ENCODE results near the gene SOX6.

Gene SOX6

DNA sequence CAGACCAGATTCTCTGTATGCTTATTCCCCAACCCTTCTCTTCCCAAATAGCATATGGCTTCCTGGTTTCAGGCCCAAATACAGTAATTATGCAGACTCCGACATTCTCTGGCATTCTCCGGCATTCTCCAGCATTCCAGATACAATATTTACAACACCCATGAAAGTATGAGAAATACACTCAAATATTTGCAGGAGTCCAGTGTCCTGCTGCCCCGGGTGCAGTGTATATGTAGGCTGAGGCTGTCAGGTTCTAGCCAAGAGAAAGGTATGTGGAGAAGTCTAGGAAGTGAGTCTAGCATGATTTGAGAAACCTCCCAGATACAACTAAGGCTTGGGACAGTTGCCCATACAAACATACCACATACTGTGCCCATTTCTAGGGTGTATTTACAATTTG, 160.7 kb downstream of the SOX6 start:
- no peak for FAIRE-seq
- DNase-seq (ENCODE audit: insufficient read length, low spot score), result no peak
- TF ChIP-seq PAX5 (IDR thresholded peaks at IDR 0.05; ENCODE audit: insufficient read depth, low read length, severe bottlenecking), result no peak
- no peak for TF ChIP-seq SPI1 (IDR thresholded peaks at IDR 0.05; ENCODE audit: low read depth, low read length)
- TF ChIP-seq POLR2A (IDR thresholded peaks at IDR 0.05; ENCODE audit: low read depth, low read length), result no peak
- TF ChIP-seq TAF1 (IDR thresholded peaks at IDR 0.05; ENCODE audit: low read depth, low read length), result no peak
- no peak for TF ChIP-seq POU2F2 (IDR thresholded peaks at IDR 0.05; ENCODE audit: low read depth, low read length)
- no peak for TF ChIP-seq POLR2AphosphoS5 (IDR thresholded peaks at IDR 0.05; ENCODE audit: low read depth, low read length)

DNA sequence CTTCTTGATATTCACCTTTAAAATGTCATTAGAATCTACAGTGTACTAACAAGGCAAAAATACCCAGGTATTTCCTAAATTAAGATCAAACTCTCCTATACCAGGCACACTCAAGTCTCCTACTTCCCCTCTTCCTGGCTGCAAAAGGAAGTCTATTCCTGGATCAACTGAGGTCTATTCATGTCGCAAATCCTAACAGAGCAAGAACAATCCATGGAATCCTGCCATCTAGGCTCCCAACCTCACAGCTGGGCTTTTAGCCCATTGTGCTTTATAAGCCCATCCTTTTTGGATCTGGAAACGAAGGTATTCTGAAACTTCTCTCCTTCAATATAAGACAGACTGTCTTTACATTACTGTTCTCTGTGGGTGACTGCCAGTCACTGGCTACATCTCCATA, 161.8 kb downstream of the SOX6 start:
- DNase-seq (ENCODE audit: insufficient read length, low spot score), result no peak
- no peak for FAIRE-seq
- TF ChIP-seq TAF1 (IDR thresholded peaks at IDR 0.05; ENCODE audit: low read depth, low read length), result no peak
- no peak for TF ChIP-seq SPI1 (IDR thresholded peaks at IDR 0.05; ENCODE audit: low read depth, low read length)
- TF ChIP-seq POLR2A (IDR thresholded peaks at IDR 0.05; ENCODE audit: low read depth, low read length), result no peak
- TF ChIP-seq PAX5 (IDR thresholded peaks at IDR 0.05; ENCODE audit: insufficient read depth, low read length, severe bottlenecking), result no peak
- TF ChIP-seq POU2F2 (IDR thresholded peaks at IDR 0.05; ENCODE audit: low read depth, low read length), result no peak
- no peak for TF ChIP-seq POLR2AphosphoS5 (IDR thresholded peaks at IDR 0.05; ENCODE audit: low read depth, low read length)

- TF ChIP-seq SPI1 (IDR thresholded peaks at IDR 0.05; ENCODE audit: low read depth, low read length), result no peak
- TF ChIP-seq POU2F2 (IDR thresholded peaks at IDR 0.05; ENCODE audit: low read depth, low read length), result no peak
- TF ChIP-seq POLR2A (IDR thresholded peaks at IDR 0.05; ENCODE audit: low read depth, low read length), result no peak
- TF ChIP-seq PAX5 (IDR thresholded peaks at IDR 0.05; ENCODE audit: insufficient read depth, low read length, severe bottlenecking), result no peak
- TF ChIP-seq POLR2AphosphoS5 (IDR thresholded peaks at IDR 0.05; ENCODE audit: low read depth, low read length), result no peak
- TF ChIP-seq TAF1 (IDR thresholded peaks at IDR 0.05; ENCODE audit: low read depth, low read length), result no peak
- FAIRE-seq (no peak), DNase-seq (ENCODE audit: insufficient read length, low spot score) (no peak)
These were observed 162.4 kb downstream of the SOX6 start for GRCh38 chr11:16193897-16194381.

- DNase-seq (ENCODE audit: insufficient read length, low spot score) (no peak), FAIRE-seq (no peak)
- TF ChIP-seq PAX5 (IDR thresholded peaks at IDR 0.05; ENCODE audit: insufficient read depth, low read length, severe bottlenecking) (no peak), POU2F2 (IDR thresholded peaks at IDR 0.05; ENCODE audit: low read depth, low read length) (no peak), TAF1 (IDR thresholded peaks at IDR 0.05; ENCODE audit: low read depth, low read length) (no peak), SPI1 (IDR thresholded peaks at IDR 0.05; ENCODE audit: low read depth, low read length) (no peak), POLR2AphosphoS5 (IDR thresholded peaks at IDR 0.05; ENCODE audit: low read depth, low read length) (no peak), POLR2A (IDR thresholded peaks at IDR 0.05; ENCODE audit: low read depth, low read length) (no peak)
These were observed 164.5 kb downstream of the SOX6 start for GRCh38 chr11:16191868-16192240.

- TF ChIP-seq PAX5 (IDR thresholded peaks at IDR 0.05; ENCODE audit: insufficient read depth, low read length, severe bottlenecking) (no peak), POU2F2 (IDR thresholded peaks at IDR 0.05; ENCODE audit: low read depth, low read length) (no peak), SPI1 (IDR thresholded peaks at IDR 0.05; ENCODE audit: low read depth, low read length) (peak; percentile 41; the same call in 1 of the 2 replicates), POLR2A (IDR thresholded peaks at IDR 0.05; ENCODE audit: low read depth, low read length) (no peak), POLR2AphosphoS5 (IDR thresholded peaks at IDR 0.05; ENCODE audit: low read depth, low read length) (no peak)
- FAIRE-seq, result no peak
These were observed 165.0 kb downstream of the SOX6 start for GRCh38 chr11:16191212-16191867.

DNA sequence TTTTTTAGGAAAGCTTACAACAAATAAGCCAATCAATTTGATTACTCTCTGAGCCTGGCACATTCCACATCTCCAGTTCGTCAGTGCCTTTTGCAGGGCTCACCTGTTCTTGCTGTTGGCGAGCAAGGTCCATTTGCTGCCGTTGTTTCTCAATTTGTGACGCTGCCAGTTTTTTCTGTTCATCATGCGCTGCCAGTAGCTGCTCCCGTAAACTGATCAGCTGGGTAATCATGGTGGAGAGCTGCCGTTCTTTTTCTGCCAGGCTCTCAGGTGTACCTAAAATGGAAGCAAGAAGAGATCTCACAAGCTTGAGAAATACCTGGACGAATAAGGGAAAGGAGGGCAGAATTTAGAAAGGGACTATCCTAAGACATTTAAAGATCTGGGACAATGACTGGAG, 169.7 kb downstream of the SOX6 start:
- TF ChIP-seq SPI1 (IDR thresholded peaks at IDR 0.05; ENCODE audit: low read depth, low read length) (no peak), POLR2A (IDR thresholded peaks at IDR 0.05; ENCODE audit: low read depth, low read length) (no peak), POU2F2 (IDR thresholded peaks at IDR 0.05; ENCODE audit: low read depth, low read length) (no peak), TAF1 (IDR thresholded peaks at IDR 0.05; ENCODE audit: low read depth, low read length) (no peak), POLR2AphosphoS5 (IDR thresholded peaks at IDR 0.05; ENCODE audit: low read depth, low read length) (no peak), PAX5 (IDR thresholded peaks at IDR 0.05; ENCODE audit: insufficient read depth, low read length, severe bottlenecking) (no peak)
- DNase-seq (ENCODE audit: insufficient read length, low spot score), result no peak
- FAIRE-seq, result no peak

More at GRCh38 chr11:16191212-16191867, 165.0 kb downstream of the SOX6 start:
- DNase-seq (ENCODE audit: insufficient read length, low spot score), result no peak

DNA sequence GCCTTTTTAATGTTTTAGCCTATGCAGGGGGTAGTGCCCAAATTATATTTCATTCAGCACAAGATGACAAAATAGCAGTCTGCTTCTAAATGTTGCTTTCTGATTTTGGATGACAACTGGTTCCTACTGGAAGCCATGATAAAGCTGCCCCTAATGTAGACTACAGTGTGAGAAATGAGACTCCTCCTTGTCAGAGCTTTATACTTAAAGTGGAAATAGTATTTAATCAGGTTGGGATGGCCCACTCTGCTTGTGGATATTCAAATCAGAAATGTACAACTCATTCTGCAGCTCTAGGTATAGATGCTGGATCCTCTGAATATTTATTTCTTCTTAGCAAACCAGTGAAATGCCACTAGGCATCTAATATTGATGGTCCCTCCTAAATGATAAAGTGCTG, 171.3 kb downstream of the SOX6 start:
- TF ChIP-seq PAX5 (IDR thresholded peaks at IDR 0.05; ENCODE audit: insufficient read depth, low read length, severe bottlenecking) (no peak), POLR2A (IDR thresholded peaks at IDR 0.05; ENCODE audit: low read depth, low read length) (no peak), SPI1 (IDR thresholded peaks at IDR 0.05; ENCODE audit: low read depth, low read length) (no peak), POLR2AphosphoS5 (IDR thresholded peaks at IDR 0.05; ENCODE audit: low read depth, low read length) (no peak), TAF1 (IDR thresholded peaks at IDR 0.05; ENCODE audit: low read depth, low read length) (no peak), POU2F2 (IDR thresholded peaks at IDR 0.05; ENCODE audit: low read depth, low read length) (no peak)
- no peak for DNase-seq (ENCODE audit: insufficient read length, low spot score)
- FAIRE-seq, result no peak

DNA sequence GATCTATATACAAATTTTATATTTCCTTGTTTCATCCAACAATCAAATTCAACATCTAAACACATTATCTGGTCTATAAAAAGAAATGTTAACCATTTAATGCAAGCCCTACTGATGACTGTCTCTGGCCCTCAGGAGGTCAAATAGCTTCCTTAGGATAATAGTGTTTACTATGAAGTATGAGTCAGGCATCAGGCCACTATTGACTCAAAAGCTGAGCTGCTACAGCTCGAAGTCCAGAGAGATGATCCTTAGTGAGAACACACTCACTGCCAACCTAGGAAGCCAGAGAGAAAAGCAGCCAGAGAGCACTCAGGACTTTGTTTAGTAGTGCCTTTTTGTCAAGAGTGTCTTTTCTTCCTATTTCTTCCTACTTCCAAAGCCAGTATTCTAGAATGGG, 171.8 kb downstream of the SOX6 start:
- no peak for DNase-seq (ENCODE audit: insufficient read length, low spot score)
- TF ChIP-seq POLR2A (IDR thresholded peaks at IDR 0.05; ENCODE audit: low read depth, low read length) (no peak), TAF1 (IDR thresholded peaks at IDR 0.05; ENCODE audit: low read depth, low read length) (no peak), SPI1 (IDR thresholded peaks at IDR 0.05; ENCODE audit: low read depth, low read length) (no peak), POLR2AphosphoS5 (IDR thresholded peaks at IDR 0.05; ENCODE audit: low read depth, low read length) (no peak), PAX5 (IDR thresholded peaks at IDR 0.05; ENCODE audit: insufficient read depth, low read length, severe bottlenecking) (no peak), POU2F2 (IDR thresholded peaks at IDR 0.05; ENCODE audit: low read depth, low read length) (no peak)
- no peak for FAIRE-seq

DNA sequence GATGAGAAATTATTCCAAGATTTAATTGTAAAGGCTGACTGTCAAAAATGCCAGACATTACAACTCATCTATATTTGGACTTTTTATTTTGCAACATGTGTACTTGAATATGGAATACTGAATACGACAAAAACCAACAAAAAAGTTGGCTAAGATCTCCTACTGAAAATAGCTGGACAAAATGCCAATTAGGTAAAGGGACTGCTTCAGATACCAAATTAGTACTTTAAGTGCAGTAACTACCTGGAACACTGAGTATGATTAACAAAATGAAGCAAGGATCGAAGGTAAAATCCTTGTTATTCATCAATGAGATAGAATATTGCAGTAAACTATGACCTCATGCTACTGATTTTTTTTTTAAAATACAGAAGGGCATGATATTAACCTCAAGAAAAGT, 173.8 kb downstream of the SOX6 start:
- DNase-seq (ENCODE audit: insufficient read length, low spot score) (no peak), FAIRE-seq (no peak)
- TF ChIP-seq POLR2AphosphoS5 (IDR thresholded peaks at IDR 0.05; ENCODE audit: low read depth, low read length), result no peak
- no peak for TF ChIP-seq TAF1 (IDR thresholded peaks at IDR 0.05; ENCODE audit: low read depth, low read length)
- TF ChIP-seq SPI1 (IDR thresholded peaks at IDR 0.05; ENCODE audit: low read depth, low read length), result no peak
- no peak for TF ChIP-seq POU2F2 (IDR thresholded peaks at IDR 0.05; ENCODE audit: low read depth, low read length)
- TF ChIP-seq PAX5 (IDR thresholded peaks at IDR 0.05; ENCODE audit: insufficient read depth, low read length, severe bottlenecking), result no peak
- TF ChIP-seq POLR2A (IDR thresholded peaks at IDR 0.05; ENCODE audit: low read depth, low read length), result no peak

Measured in GM12891 (cell line).